IPS-NIHi7 (cell line): Measurements from ENCODE around the gene TCF4.

ENCODE experiments used
- DNase-seq: peaks from one replicate; pipeline ENCODE4 v3.0.0; 2012; ENCODE audit warnings: mixed read lengths; ENCODE audit errors: extremely low spot score

The TCF4 gene

GRCh38 chr18:55296115-55296514, 291.9 kb downstream of the TCF4 start:
- no peak for DNase-seq

DNA sequence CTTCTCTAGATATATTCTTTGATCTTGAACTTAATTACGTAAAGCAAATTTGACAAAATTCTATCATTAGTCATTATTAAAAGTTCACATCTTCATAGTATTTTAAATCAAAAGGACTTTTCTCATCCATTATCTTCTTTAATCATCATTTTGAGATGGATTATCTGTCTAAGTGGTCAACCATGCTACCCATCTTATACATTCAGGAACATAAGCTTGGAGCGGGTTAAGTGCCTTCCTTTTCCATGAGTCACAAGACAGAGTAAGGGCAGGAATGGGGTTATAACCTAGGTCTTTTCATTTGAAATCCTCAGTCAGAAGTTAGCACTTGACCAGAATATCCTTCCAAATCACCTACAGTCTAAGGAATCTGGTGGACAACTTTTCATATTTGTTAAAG, 297.1 kb downstream of the TCF4 start:
- DNase-seq, result no peak

GRCh38 chr18:55289775-55290174, 298.2 kb downstream of the TCF4 start:
- no peak for DNase-seq

DNA sequence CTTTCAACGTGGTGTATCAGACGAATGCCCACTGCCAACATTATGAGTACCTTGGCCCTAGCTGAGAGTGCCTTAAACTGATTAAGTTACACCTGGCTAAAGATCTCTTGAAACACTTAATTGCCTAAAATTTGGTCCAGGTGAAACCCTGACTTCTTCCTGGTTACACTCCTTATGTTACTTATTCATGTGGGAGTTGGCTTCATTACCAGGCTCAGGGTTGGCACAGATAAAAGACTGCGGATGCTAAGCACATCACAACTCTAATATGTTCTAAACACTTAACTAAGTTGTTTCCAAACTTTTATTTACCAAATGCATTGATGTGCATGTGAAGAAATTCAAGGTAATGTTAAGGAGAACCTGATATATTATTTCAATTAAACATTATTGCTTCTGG, 298.9 kb downstream of the TCF4 start:
- no peak for DNase-seq

DNA sequence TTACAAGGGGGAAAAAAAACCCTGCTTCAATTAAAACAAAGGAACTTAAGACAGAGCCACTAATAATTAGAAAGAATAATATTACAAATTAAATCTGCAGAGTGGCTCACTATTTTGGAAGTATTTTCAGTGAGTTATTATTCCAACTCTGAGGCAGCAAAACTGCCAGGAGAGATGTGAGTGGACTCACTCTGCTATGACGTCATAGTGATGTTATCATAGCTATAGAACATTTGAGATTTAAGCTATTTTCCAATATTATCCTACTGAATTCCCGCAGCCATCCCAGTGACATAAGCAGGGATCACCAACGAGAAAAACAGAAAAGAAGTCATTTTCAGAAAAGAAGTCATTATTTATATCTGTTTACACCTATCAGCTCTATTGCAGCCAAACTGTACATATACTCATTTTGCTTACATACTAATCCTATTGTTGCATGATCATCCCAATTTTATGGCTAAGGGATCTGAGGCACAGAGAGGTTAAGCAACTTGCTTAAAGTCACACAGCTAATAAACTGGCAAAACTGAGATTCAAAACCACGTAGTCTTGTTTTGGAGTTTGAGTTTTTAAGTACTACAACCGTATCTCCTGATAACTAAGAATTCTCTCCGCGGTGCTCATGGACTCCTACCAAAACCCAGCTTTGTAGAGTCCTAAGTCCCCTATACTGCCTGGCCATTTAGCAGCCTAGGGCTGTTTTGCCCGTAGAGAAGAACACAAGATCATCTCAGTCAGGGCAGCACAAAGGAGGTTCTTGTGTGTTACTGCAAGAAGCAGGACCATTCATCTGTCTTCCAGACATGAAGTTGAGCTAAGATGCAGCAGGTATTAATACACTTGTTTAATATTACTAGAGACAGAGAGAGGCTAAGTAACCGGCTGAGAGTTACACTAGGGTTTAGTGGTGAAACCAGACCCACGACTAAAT, 299.8 kb downstream of the TCF4 start:
- no peak for DNase-seq

GRCh38 chr18:55287149-55287806, 300.7 kb downstream of the TCF4 start:
- DNase-seq, result peak; percentile 18

- no peak for DNase-seq
Measured at GRCh38 chr18:55286257-55286825, 301.7 kb downstream of the TCF4 start.

GRCh38 chr18:55284614-55285013, 303.4 kb downstream of the TCF4 start:
- DNase-seq, result no peak

DNA sequence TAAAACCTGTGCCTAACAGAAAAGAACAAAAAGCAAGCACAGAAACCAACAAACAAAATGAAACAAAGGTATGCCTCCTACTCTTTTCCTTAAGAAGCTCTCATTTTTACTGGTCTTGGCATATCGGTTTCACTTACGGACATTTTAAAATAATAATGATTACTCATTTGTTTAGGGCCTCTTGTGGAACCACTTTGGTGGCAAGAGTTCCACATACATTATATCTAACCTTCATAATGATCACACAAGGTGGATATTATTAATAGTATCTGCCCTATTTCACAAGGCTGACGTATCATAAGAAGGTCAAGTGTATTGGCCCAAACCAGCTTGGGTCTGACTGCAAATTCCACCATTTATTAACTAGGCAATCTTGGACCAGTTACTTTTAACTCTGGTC, 304.7 kb downstream of the TCF4 start:
- DNase-seq, result no peak

DNA sequence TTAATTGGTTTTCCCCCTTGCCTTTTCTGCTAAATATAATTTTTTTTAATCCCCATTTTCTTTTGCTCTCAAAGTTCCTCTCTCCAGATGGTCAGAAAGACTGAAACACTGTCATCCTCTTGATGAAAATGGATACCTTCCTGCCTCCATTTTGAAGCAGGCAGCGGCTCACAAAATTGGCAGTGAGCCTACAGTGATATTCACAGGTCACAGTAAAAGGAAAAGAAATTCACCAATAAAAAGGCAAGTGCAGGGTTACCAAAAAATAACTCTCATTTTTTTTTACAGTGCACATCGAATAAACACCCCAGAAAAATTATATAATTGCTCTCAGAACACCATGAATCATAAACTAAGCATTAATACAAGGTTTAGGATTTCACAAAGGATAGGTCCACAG, 307.5 kb downstream of the TCF4 start:
- no peak for DNase-seq

- peak; percentile 36 for DNase-seq
Measured at GRCh38 chr18:55275039-55275901, 312.7 kb downstream of the TCF4 start.

- DNase-seq, result no peak
Measured at GRCh38 chr18:55272510-55273243, 315.3 kb downstream of the TCF4 start.

- no peak for DNase-seq
Measured at GRCh38 chr18:55269622-55270021, 318.4 kb downstream of the TCF4 start.

- DNase-seq, result no peak
Measured at GRCh38 chr18:55268628-55269275, 319.2 kb downstream of the TCF4 start.

- DNase-seq, result no peak
Measured at GRCh38 chr18:55268151-55268601, 319.8 kb downstream of the TCF4 start.

- no peak for DNase-seq
Measured at GRCh38 chr18:55266981-55267380, 321.0 kb downstream of the TCF4 start.

GRCh38 chr18:55265984-55266383, 322.0 kb downstream of the TCF4 start:
- no peak for DNase-seq

DNA sequence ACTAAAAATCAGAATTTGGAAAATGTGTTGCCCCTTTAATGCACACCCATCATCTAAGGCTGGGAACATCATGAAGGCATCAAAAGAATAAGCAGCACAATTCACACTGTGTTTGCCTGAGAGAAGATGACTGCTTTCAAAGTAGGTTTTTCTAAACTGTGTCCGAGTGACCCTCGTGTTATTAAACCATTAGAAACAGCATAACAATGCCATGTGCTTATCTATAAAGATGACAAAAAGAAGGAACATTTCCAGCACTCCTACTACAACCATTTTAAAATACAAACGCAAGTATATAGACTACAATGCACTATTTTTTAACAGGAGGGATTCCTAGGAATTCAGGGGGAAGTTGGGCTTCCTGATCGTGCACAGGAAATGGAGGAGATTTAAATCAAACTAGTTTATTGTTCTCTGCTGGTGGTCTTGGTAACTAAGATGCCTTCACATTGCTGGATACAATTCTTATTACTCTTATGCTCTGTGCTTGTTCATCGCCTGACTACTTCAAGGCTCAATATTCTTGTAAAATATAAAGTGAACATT, 322.8 kb downstream of the TCF4 start:
- no peak for DNase-seq

DNA sequence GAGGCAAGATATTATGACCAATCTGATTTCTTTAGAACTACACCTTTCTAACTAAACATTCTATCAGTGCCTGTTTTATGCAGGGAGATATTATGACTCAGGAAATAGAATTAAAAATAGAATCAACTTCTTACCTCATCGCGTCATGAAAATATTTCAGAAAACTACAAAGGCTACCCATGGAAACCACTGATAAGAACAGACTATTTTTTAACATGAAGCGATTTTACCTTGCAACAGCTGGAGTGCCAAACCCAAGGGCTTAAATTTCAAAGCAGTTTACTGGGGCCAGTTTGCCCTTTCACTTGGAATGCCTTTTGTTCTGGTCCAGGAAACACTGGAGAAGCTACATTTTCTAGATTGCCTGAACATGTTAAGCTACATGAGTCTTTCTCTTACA, 323.9 kb downstream of the TCF4 start:
- DNase-seq, result peak; percentile 18

- DNase-seq, result no peak
Measured at GRCh38 chr18:55262021-55262560, 325.9 kb downstream of the TCF4 start.
